Measurements from ENCODE around the gene PLEK2.
"Not testable (repeated sequence)": the region's sequence is repeated elsewhere in the genome, so short reads cannot be mapped to it uniquely, and the experiment has no call there.

PLEK2 gene

DNA sequence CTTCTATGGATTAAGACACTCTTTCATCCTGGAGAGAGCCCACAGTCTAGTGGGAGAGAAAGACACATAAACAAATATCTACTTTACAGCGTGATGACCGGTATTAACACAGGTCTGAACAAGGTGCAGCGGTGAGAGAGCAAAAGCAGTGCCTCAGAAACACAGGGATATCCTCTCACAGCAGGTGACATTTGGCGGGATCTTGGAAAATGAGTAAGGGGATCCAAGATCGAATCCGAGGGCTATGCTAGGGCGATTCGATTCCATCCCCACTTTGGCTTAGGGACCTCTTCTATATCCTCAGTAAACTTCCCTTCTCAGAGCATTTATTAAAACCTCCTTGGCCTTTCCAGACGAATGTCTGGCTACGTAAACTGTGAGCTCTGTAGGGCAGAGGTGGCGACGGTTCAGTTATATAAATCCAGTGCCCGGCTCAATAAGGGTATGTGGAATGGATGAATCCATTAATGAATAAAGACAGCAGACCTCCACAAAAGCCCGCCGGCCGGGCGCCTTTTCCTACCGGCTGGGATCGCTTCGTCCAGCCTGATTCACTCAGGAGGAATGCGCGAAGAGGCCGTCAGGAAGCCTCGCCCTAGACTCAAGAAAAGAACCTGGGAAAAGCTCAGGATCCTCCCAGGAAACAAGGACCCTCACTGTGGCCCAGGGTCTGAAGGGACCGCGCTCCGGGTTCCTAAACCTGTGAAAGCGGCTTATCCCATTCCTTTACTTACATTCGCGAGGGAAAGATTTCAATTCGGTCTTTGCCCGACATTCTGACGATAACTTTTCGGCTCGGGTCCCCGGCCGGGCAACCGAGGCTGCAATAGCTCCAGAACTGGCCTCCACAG lies 52.8 kb downstream of the PLEK2 start:
- DNase-seq, result no peak

DNA sequence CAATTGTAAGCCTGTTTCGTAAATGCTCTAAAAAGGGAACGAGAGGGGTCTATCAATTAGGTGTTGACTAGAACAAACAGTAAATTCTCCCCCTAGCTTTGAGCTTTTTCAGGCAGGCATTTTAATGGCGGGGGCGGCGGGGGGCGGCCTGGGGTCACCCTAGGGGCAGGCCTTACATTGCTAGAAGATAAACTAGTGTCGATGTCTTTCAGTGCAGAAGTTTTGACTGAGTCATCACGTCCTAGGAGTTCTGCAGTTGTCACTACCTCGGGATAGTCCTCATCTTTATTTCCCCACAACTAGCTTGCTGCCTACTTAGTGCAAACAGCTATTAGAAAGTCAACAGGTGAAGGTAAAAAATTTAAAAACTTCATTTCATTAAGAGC lies 54.0 kb downstream of the PLEK2 start:
- DNase-seq, result no peak

DNA sequence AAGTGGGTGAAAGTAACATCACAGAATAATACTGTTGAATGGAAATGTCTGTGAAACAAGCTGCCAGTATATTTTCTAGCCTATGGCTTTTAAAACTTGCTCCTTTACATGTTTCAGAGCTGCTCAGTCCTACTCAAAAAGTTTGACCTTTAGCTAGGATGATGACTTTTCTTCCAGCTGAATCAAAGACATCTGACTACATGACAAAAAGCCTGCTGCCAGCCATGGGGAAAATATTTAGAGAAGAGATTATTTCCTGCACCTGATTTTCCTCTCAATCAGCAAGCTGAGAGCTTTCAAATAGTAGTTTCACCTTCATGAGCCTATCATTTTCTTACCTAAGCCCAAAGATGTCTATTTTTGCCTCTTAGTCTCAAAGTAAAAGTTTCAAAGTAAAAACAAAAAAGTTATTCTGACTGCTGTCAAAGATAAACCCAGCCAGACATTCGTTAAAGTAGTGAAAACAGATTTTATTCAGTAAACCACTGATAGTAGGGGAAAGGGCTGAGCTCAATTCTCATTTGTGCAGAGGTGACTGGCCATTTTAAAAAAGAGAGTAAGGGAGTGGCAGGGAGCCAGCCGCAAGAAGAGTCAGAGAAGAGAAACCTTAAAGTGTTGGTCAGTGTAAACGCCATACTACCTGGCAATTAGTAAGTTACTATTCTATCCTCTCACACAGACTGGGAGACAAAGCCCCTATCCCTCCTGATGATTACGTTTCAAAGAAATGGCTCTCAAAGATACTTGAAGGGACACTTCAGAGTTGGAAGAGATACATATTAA lies 54.6 kb downstream of the PLEK2 start:
- no peak for DNase-seq

DNA sequence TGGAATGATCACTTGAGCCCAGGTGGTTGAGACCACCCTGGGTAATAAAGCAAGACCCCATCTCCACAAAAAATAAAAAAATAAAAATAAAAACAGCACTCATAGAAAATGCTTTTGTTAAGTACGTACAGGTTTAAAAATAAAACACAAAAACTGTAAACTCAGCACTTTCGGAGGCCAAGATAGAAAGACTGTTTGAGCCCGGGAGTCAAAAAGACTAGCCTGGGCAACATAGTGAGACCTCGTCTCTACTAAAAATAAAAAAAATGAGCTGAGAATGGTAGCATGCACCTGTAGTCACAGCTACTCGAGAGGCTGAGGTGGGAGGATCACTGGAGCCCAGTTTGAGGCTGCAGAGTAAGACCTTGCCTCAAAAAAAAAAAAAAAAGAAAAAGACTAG lies 59.9 kb downstream of the PLEK2 start:
- no peak for DNase-seq

DNA sequence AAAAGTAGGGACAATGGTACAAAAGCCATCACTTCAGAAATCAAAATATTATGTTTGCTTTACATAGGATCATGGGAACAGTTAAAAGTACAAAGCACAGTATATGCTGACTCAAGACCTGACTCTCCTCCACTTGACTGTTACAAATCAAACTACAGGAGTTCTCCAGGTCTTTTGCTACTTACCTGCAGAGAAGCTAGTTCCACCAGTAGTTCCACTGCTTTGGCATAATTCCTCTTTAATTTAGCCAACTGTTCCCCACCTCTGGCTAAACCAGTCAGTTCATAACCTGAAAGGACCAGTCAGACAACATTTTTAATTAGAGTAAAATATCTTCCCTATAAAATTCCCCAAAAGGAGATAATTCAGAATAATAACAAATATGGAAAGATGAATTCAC lies 66.4 kb downstream of the PLEK2 start:
- no peak for DNase-seq

- no peak for DNase-seq
These were observed 68.2 kb downstream of the PLEK2 start for GRCh38 chr14:67343601-67344230.

GRCh38 chr14:67341231-67341630 lies 70.7 kb downstream of the PLEK2 start:
- DNase-seq, result not testable (repeated sequence)
